ENCODE data around the gene PCA3.
A peak's percentile ranks its signal among the peaks of the same experiment; 100 is the strongest.

The PCA3 gene

DNA sequence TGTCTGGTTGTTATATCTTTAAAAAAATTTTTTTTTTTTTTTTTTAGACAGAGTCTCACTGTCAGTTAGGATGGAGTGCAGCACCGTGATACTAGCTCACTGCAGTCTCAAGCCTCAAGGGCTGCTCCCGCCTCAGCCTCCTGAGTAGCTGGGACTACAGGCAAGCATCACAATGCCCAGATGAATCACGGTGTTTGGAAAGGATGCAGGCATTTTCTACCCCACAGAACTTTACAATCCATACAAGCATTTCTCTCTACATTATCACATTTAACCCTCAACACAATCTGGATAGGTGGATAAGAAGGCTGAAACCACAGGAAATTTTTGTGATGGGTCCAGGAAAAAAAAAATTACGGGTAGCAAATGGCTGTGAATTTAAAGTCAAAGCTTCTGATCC is 5.8 kb upstream of the PCA3 start:
- FAIRE-seq: no peak

DNA sequence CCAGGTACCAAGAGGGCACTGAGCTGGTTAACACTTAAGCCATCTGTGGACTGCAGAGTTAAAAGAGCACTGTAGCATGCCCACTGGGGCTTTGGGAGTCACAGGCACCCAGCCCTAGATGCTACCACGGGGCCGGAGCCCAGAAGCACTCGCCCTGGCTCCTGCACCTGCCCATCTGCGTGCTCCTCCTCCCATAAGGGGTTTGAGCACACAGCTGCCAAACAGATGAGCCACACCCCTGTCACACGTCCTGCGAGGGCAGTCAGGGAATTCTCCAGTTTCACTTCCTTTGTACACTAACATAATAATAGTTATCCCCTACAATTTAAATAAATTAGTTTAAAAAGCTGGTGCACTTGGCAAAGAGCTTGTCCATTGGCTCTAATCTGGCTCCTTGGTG is 4.5 kb upstream of the PCA3 start:
- FAIRE-seq: no peak

DNA sequence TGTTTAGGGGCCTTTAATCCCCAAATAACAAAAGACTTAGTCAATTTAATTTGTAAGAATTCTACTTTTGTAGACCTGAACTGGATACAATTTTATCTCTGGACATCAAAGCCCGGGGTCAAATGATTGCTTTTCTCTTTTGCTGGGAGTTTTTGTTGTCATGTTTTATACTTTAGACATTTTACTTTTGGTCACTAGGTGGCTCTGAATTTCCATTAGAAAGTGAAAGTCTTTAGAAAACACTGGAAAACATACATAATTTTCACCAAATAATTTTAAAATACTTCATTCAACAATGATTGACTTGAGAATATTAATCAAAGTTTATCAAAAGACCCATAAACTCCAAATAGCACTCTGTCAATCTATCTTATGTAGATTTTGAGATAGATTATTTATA is 2.8 kb upstream of the PCA3 start:
- no peak for FAIRE-seq

DNA sequence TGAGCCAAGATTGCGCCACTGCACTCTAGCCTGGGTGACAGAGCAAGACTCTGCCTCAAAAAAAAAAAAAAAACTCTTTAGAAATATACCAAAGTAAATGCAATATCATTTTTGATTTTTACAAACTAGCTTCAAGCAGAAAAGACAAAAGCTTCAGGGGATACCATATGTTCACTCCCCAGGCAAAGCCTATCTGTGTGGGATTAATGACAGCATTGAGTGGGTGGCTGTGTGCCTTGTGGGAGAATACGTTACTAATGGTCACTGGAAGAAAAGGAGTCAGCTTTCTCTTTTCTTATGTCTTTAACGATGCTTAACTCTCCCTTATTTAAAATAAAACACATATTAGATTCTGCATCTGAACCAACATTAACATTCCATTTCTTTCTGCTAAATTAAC is 1.9 kb downstream of the PCA3 start:
- no peak for FAIRE-seq

DNA sequence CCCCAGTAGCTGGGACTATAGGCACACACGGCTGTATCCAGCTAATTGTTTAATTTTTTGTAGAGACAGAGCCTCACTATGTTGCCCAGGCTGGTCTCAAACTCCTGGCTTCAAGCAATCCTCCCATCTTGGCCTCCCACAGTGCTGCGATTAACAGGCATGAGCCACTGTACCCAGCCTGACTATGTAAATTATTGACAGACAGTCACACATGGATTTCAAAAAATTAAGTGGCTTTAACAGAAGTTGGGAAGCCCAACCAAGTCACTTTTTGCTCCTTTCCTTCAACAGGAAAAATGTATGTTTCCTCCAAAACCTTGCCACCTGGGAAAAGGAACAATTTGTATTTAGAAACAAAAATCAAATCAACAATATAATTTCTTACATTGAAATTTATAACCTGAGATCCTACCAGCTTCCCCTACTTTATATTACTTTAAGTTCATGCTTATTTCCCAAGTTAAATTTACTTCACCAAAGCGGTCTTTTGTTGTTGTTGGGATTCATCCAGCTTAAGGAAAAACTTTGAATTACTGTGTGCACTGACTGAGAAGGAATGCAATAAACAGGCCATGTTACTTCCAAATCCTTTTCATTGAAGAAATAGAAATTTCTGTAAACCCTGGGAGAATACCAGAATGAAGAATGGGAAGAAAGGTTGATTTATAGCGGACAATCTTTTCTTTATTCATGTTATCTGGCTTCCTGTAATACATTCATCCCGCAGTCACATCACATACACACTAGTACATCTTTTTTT is 8.6 kb downstream of the PCA3 start:
- no peak for FAIRE-seq

DNA sequence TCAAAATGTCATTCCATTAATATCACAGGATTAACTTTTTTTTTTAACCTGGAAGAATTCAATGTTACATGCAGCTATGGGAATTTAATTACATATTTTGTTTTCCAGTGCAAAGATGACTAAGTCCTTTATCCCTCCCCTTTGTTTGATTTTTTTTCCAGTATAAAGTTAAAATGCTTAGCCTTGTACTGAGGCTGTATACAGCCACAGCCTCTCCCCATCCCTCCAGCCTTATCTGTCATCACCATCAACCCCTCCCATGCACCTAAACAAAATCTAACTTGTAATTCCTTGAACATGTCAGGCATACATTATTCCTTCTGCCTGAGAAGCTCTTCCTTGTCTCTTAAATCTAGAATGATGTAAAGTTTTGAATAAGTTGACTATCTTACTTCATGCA is 20.6 kb downstream of the PCA3 start:
- FAIRE-seq: no peak

DNA sequence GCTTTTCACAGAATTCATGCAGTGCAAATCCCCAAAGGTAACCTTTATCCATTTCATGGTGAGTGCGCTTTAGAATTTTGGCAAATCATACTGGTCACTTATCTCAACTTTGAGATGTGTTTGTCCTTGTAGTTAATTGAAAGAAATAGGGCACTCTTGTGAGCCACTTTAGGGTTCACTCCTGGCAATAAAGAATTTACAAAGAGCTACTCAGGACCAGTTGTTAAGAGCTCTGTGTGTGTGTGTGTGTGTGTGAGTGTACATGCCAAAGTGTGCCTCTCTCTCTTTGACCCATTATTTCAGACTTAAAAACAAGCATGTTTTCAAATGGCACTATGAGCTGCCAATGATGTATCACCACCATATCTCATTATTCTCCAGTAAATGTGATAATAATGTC is 21.3 kb downstream of the PCA3 start:
- FAIRE-seq: no peak

DNA sequence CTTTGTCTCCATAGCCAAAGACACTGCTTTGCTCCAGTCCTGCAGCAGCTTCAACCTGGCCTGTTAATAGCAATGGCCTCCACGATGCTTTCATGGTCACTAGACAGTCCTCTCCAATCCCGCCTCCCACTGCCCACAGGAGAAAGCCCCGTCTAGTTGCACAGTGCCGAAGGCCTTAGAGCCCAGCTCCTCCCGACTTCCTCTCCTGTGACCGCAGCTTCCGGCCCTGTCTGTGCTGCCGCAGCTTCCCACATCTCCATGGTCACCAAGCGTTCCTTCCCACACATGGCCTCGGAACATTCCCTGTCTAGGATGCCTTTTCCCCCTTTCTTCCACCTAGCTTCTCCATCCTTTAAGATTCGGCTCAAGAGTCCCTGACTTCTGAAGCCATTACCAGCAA is 23.4 kb downstream of the PCA3 start:
- no peak for FAIRE-seq

DNA sequence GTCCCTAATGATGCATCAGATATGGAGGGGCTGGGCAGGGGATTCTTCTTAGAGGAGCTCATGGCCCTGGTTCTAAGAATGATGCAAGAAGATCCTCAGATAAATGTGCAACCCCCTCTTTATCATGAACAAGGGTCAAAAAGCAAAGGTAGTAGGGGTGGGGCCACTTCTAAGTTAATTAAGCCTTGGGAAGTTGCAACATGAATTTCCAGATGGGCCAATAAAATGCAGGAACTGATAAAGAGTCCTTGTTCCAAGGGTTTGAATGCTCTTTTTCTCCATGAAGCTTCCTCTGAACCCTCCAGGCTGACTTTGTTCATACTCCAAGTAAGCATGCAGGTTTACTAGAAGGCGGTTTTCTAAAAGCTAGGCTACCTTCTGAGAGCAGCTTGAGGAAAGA is 25.6 kb downstream of the PCA3 start:
- no peak for FAIRE-seq

DNA sequence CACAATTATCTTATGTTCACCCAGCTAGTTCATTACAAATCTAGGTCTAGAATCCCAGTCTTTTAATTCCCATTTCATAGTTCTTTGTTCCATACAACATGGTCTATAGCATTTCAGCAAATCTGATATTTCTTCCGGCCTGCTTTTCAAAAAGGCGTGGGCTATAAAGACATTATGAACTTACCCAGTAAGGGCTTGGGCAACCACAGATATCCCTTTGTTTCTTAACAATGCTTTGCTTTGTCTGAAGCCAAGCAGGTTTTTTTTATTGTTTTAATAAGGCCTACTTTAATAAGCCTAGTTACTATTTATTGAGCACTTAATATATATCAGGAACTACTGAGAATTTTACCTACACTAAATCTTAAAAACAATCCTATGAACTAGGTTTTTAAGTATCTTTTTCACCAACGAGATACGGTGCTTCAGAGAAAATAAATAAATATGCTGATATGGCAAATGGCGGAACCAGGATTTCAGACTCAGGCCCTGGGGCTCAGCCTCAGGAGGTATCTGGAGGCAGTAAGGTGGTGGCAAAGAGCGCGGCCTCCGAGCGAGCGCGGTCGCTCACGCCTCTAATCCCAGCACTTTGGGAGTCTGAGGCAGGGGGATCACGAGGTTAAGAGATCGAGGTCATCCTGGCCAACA is 29.7 kb downstream of the PCA3 start:
- FAIRE-seq: no peak

DNA sequence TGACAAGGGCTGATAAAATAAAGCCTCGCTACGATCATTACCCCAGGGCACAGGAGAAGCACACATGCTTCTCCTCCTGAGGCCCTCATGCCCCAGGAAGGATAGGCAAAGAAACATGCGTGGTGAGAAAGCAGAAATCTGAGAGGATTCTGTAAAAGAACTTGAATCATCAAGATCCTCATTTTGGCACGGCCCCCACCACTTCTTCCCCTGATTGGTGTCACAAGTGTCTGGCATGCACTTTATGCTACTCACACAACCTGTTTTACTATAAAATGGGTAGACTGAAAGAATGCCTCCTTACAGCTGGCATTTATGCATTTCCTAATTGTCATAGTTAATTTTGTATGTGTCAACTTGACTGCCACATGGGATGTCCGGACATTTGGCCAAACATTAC is 32.1 kb downstream of the PCA3 start:
- FAIRE-seq: no peak

DNA sequence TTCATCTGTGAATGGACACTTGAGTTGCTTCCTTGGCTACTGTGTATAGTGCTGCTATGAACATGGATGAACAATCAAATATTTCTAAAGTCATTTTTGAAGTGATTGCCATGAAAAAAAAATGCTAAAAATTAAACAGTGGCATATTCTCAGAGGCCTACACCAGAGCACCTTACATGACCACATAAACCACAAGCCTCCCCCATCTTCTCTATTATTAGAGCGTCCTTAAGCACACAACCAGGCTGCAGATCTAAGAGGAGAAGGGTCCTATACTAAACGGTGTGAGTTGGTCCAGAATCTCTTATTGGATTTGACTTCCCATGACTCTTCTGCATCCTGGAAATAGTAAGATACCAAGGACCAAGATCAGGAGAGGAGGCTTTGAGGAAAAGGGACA is 34.3 kb downstream of the PCA3 start:
- no peak for FAIRE-seq

DNA sequence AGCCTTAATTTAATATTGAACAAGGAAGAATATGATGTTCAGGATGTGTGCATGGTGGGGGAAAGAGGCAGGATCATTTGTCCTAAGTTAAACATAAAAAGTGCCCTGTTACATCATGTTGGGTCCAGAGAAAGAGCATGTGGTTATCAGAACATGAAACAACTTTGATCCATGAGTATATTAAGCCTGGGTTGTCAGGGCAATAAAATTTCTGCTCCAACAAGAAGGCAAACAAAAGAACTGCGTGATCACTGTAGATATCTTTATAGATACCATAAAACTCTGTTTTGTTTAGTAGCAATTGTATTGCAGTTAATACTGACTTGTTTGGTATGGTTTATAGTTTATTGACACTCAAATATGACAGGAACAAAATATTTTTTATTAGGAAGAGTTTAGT is 35.2 kb downstream of the PCA3 start:
- peak; percentile 43 for FAIRE-seq

DNA sequence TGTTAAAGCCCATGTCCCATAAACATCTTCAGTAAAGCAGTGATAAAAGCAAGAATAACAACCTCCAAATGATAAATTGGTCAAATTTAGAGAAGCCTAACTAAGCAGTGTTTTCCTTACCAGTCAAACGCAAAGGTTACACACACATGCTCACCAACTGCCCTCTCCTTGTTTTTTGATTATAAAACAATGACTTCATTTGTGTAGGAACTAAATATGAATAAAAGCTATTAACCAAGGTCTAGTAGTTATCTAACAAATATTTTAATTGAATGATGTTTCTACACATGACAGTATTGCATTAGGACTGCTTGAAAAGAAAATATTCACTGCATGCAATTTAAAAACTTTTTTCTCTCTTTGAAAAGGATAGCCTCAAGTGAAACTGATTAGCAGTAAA is 36.7 kb downstream of the PCA3 start:
- no peak for FAIRE-seq

DNA sequence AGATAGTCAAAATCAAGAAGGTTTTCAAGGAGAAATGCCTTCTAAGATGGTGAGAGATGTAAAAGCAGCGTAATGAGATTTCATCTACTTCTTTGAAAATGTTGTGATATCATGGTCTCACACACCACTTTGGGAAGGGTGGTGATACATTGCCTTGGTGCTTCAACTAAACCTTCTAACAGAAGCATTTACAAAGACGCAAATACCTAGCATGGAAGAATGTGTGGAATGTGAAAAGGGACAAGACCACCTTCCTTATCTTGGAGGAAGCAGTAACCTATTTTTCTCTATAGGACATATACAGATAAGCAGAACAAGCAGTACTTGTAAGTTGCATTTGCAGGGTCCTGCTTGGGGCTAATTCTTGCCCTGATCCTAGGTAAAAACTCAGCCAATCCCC is 38.8 kb downstream of the PCA3 start:
- no peak for FAIRE-seq

DNA sequence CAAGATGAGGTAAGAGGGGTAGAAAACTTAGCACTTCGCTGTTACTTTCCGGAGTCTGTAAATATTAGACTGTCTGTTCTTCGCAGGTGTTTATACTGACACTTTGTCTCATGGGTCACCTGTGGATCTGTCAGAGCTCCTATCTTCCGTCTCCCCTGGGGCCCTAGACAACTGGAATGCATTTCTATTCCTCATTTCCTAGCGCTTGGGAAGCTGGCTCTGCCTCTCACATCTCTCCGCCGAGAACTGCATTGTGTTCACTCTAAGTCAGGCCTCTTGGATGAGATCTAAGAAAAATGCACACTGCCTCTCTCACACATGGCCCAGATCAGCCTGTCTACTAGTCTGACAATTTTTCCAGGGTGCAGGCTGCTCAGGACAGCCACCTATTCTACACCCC is 39.5 kb downstream of the PCA3 start:
- no peak for FAIRE-seq

DNA sequence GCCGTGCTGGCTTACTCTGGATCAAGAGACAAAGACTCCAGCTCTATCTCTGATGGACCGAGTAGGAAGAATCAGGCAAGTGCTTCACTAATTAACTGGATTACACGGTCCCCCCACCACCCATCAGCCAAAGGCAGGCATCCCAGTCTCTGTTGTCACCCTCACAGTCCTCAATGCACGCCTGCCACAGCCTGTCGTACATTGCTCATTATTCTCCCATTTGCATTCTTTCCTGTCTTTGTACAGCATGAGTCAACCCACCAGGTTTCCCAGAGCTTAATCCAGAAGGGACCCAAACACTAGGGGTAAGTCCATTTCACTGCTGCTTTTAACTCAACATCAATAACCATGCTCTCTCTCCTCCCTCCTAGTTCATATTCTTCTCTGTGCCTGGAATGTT is 44.4 kb downstream of the PCA3 start:
- FAIRE-seq: no peak

DNA sequence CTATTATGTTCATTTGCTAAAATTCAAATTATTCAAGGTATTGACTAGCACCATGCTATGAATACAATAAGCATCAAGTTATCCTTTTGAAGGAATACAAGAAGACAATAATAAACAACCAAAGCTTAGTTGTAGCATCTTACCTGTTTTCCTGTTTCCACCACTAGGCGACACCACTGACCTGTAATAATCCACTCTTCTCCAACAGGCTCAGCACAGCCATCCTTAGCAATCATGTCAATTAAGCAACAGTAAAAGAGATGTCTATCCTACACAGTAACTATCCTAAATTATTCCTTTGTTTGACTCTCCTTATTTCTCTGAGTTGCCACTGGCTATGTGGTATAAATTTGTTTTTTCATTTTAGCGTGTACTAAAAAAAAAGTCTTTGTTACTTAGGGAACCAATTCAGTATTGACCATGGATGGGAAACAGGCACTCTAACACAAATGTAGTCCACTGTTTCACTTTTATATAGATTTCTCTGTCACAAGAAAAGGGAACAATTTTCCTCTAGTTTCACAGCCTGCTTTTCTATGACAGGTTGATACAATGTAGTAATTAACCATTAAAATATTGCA is 46.2 kb downstream of the PCA3 start:
- peak; percentile 36 for FAIRE-seq

DNA sequence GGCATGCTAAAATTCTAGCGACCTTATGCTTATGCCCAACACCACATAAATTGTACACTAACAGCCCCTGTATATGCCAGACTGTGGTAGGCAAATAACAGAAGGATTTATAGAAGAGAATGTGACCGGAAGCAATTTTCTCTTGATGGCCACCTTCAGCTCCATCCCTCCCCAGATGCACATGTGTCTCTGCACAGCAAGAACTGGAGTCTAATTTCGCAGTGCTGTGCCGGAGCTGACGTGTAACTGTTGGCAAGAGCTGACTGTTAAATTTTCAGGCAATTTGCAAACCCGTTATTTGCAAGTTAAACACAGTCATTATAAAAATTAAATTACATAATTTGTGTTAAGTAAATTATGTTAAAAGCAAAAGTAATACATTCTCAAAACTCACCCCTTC is 48.4 kb downstream of the PCA3 start:
- FAIRE-seq: no peak

DNA sequence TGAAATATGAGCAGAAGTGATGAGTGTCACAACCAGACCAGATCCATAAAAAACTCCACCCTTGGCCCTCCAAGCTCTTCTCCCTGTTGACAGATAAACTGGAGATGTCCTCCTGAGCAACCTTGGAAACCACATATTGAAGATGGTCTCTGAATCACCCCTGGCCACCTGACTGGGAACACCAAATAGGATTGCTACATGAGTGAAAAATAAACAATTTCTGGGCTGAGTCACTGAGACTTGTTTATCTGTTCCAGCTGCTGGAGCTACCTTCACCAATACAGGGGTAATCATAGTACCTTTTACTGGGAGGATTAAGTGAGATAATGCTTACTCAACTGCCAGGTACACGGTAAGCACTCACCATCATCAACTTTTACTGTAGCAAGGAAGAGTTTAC is 53.3 kb downstream of the PCA3 start:
- FAIRE-seq: no peak

DNA sequence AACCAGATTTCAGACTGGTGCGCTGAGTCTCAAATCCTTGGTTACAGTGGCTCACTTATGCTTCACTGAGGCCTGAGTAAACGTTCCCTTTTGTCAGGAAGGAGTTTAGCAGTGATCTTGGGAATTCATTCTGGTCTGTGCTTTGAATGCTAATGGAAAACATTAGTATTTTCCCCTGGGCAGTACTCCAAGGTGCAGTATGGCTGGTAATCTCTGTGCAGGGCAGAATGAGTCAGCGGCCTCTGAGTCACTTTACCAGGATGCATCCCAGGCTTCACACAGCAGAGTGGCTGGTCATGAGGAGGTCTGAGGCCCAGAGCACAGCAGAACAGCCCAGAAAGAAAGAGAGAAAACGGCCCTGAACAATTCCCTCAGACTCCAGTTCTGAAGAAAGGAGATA is 54.0 kb downstream of the PCA3 start:
- no peak for FAIRE-seq

DNA sequence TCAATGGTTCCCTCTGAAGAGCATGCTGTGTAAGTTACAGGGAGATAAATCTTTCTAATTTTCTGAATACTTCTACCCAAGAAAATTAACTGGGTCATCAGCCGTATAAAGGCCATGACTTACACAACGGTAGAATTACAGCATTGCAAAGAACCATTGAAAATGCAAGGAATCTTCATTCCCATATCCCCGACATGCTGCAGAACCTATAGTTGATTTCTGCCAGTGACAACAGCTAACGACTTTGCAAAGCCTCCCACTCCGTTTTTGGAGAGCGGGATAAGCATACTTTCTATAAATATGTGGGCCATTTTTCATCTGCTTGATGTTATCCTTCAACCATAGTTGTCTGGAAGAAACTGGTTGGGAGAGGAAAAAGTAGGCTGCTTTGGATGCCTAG is 56.2 kb downstream of the PCA3 start:
- no peak for FAIRE-seq

DNA sequence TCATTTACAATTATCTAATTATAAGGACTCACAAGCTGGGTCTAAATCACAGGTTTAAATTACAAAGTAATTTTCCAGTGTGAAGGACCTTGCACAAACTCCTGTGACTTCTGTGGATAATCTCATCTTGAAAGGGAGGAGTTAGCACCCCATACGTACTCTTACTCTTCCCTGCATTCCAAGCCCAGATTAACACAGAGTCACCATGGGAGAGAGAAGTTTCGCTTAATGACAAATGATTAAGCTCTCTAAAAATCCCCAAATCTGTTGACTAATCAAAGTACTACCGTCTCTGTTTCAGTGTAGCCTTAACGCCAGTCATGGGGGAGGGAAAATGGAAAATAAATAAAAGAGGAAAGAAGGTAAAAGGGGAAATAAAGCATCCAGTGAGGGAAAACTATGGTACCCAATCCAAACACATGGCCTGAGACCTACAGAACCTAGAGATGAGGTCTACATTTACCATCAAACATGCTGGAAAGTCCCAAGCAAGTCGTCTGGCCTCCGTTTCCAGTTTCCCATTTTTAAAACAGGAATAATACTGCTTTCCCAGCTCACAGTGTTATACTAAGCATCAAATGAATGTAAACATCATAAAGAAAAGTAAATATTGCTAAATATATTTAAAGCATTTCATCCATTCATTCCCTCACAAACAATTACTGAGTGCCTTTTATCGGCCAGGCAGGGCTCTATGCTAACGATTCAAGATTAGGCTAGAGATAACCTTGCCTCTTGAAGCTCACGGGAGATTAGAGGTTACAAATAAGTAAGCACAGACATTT is 63.2 kb downstream of the PCA3 start:
- no peak for FAIRE-seq

DNA sequence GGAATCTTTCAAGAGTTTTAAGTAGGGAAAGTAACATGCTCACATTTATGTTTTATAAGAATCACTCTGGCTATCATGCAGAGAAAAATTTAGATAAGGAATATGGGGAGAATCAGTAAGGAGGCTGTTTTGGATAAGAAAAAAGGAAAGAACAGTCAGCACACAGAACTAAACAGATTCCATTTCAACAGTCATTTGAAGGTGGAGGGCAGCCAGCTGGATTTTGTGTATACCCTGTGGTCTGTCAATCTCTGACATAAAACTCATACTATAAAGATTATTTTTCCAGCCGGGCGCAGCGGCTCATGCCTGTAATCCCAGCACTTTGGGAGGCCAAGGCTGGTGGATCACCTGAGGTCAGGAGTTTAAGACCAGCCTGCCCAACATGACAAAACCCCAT is 64.2 kb downstream of the PCA3 start:
- no peak for FAIRE-seq

All from colon (tissue), 2 donors.